ENCODE measurements around the gene MYT1. TPM values are rescaled to one million over a fixed set of nuclear protein-coding genes. Genes with fewer than 3 reads are reported as not detected.

The MYT1 gene
- total and polyA plus RNA-seq, 2 of the 8 experiments (the other 6 are each of a cell fraction or from before 2014, with no cell fraction given): 0.63 to 2.0 TPM

- Histone ChIP-seq H4K8ac (ENCODE audit: extremely low read depth, insufficient read depth, low read length) (peak overlapping the region; percentile 35; the same call in 1 of the 2 replicates), H2AFZ (ENCODE audit: low read length) (no peak overlapping the region), H3K27ac (ENCODE audit: low read depth, low read length) (no peak overlapping the region), H4K91ac (replicated peaks; ENCODE audit: insufficient read length, low read length) (no peak overlapping the region), H3K18ac (ENCODE audit: extremely low read depth, low read length) (no peak overlapping the region), H3K4me2 (ENCODE audit: insufficient read depth in 1 of 2, low read depth in 2 of 2, low read length in 2 of 2) (no peak overlapping the region), H2AK5ac (ENCODE audit: low read depth, low read length) (no peak overlapping the region), H3K56ac (replicated peaks; ENCODE audit: insufficient read length, low read depth, low read length) (no peak overlapping the region), H3K4me1 (replicated peaks in 1 of 4; ENCODE audit: control insufficient read depth in 3 of 4, insufficient read depth in 4 of 4, low read length in 3 of 4) (peaks cover 0 to 8% (median 2%) of the 10 kb centered on the region in 4 experiments; a peak in 4 of 7 replicates), H3K4me3 (ENCODE audit: extremely low read depth in 1 of 4, insufficient read depth in 2 of 4, low read depth in 3 of 4, low read length in 4 of 4) (no peak overlapping the region), H3K79me1 (ENCODE audit: low read depth, low read length) (no peaks in the 10 kb centered on the region), H3K27me3 (replicated peaks in 1 of 4; ENCODE audit: control insufficient read depth in 3 of 4, extremely low read depth in 1 of 4, insufficient read depth in 3 of 4, low read length in 3 of 4) (no peaks in the 10 kb centered on the region), H3K23me2 (ENCODE audit: low read depth, low read length) (no peaks in the 10 kb centered on the region), H2BK5ac (ENCODE audit: low read depth, low read length) (no peak overlapping the region), H4K20me1 (replicated peaks in 1 of 2; ENCODE audit: control insufficient read depth in 1 of 2, insufficient read depth in 2 of 2, low read length in 2 of 2) (peaks cover 0 to 3% of the 10 kb centered on the region in 2 experiments), H2BK12ac (ENCODE audit: low read depth, low read length) (no peak overlapping the region), H3K14ac (ENCODE audit: insufficient read length) (no peak overlapping the region), H2BK120ac (replicated peaks; ENCODE audit: low read depth, low read length) (no peak overlapping the region), H3K4ac (replicated peaks; ENCODE audit: insufficient read length, low read depth, low read length) (no peak overlapping the region), H3K23ac (ENCODE audit: insufficient read length) (no peak overlapping the region), H2BK15ac (ENCODE audit: low read length) (no peak overlapping the region), H3K9ac (replicated peaks in 1 of 4; ENCODE audit: extremely low read depth in 1 of 4, low read depth in 3 of 4, low read length in 3 of 4) (no peak overlapping the region), H4K5ac (ENCODE audit: insufficient read length, low read depth, low read length) (no peak overlapping the region), H3K9me3 (ENCODE audit: insufficient read depth in 2 of 2, low read depth in 1 of 2, low read length in 1 of 2) (peaks cover 19 to 21% of the 10 kb centered on the region in 2 experiments), H3K79me2 (ENCODE audit: control insufficient read depth in 1 of 2, insufficient read depth in 2 of 2, low read length in 2 of 2) (no peaks in the 10 kb centered on the region), H3K36me3 (ENCODE audit: control insufficient read depth in 2 of 4, insufficient read depth in 4 of 4, low read length in 3 of 4) (no peaks in the 10 kb centered on the region; a peak in 1 of 8 replicates), H2BK20ac (ENCODE audit: low read length) (no peak overlapping the region)
- CTCF ChIA-PET (ENCODE audit: partially characterized antibody): interaction anchor here (0.6 to 4.6 kb wide), 11 partner anchors 10 to 76 kb away, joined by 3 to 16 read pairs (median 3); no protein-coding TSS in a partner anchor
- POLR2A ChIA-PET (ENCODE audit: partially characterized antibody): interaction anchor here (1.3 kb wide), 1 partner anchor 8 kb away, joined by 4 read pairs; no protein-coding TSS in a partner anchor
- DNase-seq (ENCODE audit: low read depth in 1 of 2, low spot score in 2 of 2) (peak in 1 of 2 experiments; percentile 11), FAIRE-seq (no peak)
- 97% methylated on average over 4 of the region's 7 CpGs; no CpG with 5 or more reads in 1 of the 2 experiments for whole genome bisulfite sequencing, 2 experiments (ENCODE audit: extremely low coverage in 1 of 2, insufficient coverage in 1 of 2, insufficient read length in 1 of 2, insufficient replicate concordance in 2 of 2, low coverage in 1 of 2, low lambda C conversion rate in 2 of 2, missing lambda C conversion rate in 1 of 2)
- TF ChIP-seq RFX5 (IDR thresholded peaks at IDR 0.05; ENCODE audit: borderline replicate concordance, low read depth, low read length): no peak
- TF ChIP-seq E2F6 (IDR thresholded peaks at IDR 0.05): no peak
- no peak for TF ChIP-seq NANOG (IDR thresholded peaks at IDR 0.05; ENCODE audit: insufficient read depth, low read depth, low read length, poor library complexity, severe bottlenecking)
These were observed 17.8 kb upstream of the MYT1 start for GRCh38 chr20:64146301-64146935.

All from H1 (cell line).